Measurements from ENCODE around the gene CCDC157.
"Not testable (repeated sequence)": the region's sequence is repeated elsewhere in the genome, so short reads cannot be mapped to it uniquely, and the experiment has no call there.

CCDC157 gene

GRCh38 chr22:30325724-30326254, 31.0 kb upstream of the CCDC157 start:
- DNase-seq (ENCODE audit: low read depth in 2 of 2), result no peak

DNA sequence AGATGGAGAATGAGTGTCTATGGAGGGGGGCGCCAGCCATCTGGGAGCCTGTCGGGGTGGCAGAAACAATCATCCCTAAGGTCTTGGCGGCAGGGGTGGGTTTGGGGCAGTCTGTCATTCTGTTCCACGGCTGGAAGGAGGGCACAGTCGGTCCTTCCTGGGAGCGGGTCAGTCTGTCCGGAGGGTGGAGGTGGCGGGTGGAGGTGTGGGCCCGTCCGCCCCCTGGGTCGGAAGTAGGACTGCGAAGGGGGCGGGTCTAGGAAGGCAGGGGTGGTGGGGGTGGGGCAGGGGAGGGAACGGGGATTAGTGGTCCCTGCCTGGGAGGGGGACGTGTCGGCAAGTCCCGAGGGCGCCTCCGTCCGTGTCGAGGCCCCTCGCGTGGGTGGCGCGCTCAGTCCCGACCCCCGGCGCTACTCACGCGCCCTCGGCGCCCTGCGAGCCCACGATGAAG, 30.5 kb upstream of the CCDC157 start:
- DNase-seq (ENCODE audit: low read depth in 2 of 2), result no peak

DNA sequence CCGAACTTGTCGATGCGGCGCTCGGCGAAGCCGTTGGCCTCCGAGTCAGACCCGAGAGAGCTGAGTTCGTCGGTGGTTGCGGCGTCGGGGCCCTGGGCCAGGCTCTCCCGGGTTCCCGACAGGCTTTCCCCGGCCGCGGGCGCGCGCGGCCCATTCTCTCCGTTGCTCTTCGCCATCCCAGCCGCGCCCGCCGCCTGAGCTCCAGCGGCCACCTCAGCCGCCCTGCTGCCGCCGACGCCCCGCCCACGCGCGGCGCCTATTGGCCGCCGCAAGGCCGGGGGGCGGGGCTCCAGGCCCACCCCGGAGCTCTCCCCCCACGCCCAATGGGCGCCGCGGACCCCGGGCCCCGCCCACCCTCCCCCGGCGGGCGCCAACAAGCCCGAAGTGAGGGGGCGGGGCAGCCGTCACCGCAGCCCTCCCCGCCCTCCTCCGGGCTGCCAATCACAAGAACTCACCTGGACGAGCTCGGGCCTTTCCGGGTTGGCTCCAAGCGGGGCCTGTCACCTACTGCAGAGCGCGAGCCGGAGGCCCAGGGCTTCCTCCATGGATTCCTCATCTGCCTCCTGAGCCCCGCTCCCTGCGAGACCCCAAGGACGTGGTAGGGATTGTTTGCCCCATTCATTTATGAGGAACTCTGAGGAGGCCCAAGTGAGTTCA, 30.0 kb upstream of the CCDC157 start, which contains the start of gene TBC1D10A:
TBC1D10A (minus strand) TSS at position 236 of the 657 bp plus-strand sequence; CDS start at position 176, 60 bp downstream.
- DNase-seq (ENCODE audit: low read depth in 2 of 2), result peak; percentile 93 to 94

GRCh38 chr22:30327864-30328345, 28.9 kb upstream of the CCDC157 start:
- DNase-seq (ENCODE audit: low read depth in 2 of 2), result no peak

DNA sequence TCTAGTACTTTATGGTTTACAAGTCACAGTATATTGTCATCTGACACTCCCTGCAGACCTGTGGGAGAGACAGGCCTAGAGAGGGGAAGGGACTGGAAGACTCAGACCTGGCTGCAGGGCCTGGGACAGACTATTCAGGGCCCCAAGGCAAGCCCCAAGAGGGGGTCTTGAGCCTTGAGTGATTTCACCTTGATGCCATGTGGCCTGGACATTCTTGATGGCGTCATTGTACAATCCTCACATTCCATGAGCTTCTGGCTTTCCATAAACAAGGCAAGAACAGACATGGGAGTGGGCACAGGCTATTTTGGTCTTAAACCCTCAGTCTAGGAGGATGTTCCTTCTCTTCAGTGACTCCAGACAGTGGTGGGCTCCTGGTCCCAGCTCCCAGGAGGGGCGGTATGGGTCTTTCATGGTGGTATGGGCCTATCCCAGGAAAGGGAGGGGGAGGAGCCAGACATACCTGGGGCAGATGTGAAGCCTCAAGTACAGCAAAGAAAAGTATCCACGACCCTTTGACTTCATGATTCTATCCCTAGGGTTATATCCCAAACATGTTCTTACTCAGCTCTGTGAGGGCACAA, 28.2 kb upstream of the CCDC157 start:
- DNase-seq (ENCODE audit: low read depth in 2 of 2), result no peak

DNA sequence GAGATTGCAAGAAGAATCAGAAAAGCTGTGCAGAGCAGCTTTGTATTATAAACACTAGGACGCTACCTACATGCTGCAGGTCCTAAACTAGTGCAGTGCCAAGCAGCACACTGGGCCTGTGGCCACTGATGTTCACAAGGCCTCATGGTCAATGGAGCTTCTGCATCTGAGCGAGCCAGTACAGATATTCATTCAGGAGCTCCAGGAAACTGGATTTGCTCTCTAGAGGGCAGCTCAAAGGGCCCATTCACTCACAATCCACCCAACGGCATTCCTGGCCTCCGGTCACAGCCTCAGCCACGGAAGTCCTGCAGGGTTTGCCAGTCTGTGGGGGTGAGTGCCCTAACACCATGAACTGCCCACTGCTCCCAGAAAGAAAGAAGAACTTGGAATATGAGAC, 24.3 kb upstream of the CCDC157 start:
- DNase-seq (ENCODE audit: low read depth in 2 of 2), result no peak

- no peak for DNase-seq (ENCODE audit: low read depth in 2 of 2)
These were observed 23.7 kb upstream of the CCDC157 start for GRCh38 chr22:30332994-30333706.

DNA sequence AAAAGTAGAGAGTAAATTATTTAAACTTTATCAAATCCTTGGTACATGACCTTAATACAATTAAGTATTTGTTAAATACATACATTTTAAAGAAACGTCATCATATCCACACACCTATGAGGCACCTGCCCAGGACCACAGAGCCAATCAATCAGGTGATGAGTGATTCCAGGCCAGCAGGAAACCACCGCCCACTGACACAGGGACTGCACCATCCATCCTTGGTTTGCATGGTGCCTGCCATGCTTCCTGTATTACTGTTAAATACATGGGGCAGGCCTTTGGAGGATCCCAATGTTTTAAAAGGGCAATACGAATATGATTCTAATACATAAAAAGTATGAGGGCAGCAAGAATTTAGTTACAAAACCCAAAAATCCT, 23.1 kb upstream of the CCDC157 start:
- DNase-seq (ENCODE audit: low read depth in 2 of 2), result no peak

DNA sequence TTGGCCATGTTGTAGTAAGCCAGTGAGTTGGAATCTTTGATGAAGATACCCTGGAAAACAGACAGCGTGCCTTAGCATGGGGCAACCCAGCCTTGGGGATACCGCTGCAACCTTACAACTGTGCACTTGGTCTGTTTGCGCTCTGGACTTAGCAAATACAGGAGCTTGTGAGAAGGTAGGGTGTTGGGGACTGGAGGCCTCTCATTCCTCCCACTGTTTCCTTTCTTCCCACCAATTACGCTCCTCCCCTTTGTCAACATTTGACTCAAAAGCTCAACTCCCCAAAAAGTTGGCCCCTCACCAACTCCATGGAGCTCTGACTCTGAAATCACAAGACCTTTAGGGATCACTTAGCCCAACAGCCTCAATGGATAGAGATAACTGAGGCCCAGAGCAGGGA, 22.2 kb upstream of the CCDC157 start:
- no peak for DNase-seq (ENCODE audit: low read depth in 2 of 2)

- DNase-seq (ENCODE audit: low read depth in 2 of 2), result no peak
These were observed 21.6 kb upstream of the CCDC157 start for GRCh38 chr22:30335236-30335635.

DNA sequence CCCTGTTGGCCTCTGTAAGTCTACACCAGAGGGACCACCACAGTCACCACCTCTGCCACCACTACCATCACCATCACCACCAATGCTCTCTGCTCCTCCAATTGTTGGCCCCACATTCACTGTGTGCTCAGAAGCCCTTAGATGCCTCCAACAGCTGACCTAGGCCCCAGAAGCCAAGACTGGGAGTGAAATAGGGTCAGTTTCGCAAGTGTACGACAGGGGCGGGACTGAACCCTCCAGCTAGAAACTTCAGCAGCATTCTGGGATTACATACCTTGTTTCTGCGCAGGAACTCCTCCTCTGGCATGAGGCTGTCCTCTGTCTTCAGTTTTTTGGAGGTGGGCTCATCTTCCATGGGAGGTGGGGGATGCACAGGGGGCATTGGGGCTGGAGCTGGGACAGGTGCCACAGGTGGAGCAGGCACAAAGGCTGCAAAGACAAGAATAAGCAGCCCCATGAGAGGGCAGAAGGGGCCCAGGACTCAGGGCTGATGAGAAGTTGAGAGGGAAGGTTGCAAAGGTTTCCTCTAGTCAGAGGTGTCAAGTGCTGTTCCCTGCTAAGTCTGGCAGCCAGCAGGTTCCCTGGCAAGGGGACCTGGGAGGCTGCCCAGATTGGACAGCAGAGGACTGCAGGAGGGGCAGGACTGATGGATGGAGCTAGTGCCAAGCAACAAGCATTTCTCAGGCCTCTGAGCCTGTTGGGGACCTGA, 19.9 kb upstream of the CCDC157 start:
- no peak for DNase-seq (ENCODE audit: low read depth in 2 of 2)

- no peak for DNase-seq (ENCODE audit: low read depth in 2 of 2)
These were observed 19.4 kb upstream of the CCDC157 start for GRCh38 chr22:30337461-30337778.

GRCh38 chr22:30338341-30338740, 18.5 kb upstream of the CCDC157 start:
- not testable (repeated sequence) for DNase-seq (ENCODE audit: low read depth in 2 of 2)

DNA sequence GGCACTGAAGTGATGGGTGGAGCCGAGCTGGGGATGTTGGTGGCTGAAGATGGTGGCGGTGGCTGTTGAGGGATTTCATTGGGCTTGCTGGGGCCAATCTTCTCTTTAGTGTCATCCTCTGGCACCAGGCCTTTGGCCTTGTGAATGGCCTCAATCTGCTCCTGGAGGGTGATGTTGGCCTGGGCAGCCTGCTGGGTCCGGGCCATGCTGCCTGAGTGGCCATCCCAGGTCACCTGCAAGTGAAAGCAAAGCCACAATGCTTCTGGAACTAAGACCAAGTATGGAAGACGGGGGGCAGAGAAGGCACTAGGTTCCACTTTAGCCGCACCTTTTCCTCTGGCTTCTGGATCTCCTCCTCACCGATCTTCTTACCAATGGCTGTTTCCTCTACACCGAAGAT, 18.0 kb upstream of the CCDC157 start:
- no peak for DNase-seq (ENCODE audit: low read depth in 2 of 2)

GRCh38 chr22:30340911-30341685, 15.7 kb upstream of the CCDC157 start:
- DNase-seq (ENCODE audit: low read depth in 2 of 2), result no peak

- DNase-seq (ENCODE audit: low read depth in 2 of 2), result peak in 1 of 2 donors; percentile 41
These were observed 12.2 kb upstream of the CCDC157 start for GRCh38 chr22:30344447-30345200.

DNA sequence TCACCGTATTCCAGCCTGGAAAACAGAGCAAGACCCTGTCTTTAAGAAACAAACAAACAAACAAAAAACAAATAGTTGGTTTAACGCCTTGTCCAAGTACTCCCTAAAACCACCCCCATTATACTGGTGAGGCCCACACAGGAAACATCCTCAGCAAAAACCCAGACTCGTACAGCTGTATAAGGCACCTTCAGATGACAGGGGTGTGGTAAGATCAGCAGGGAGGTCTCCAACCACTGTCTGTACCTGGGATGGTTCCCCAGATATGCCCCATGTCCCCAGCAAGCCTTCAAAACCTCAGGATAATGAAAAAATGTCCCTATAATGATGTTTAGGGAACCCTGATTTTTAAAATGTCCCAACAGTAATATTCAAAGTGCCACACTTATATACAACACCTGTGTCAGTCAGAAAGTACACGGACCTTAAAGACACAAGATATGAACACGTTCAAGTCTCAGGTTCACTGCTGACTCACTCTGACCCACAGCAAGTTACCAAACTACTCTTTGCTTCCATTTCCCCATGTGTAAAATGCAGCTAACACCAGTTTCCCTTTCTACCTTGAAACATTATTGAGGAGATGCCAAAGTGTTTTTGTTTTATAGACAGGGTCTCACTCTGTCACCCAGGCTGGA, 9.4 kb upstream of the CCDC157 start:
- no peak for DNase-seq (ENCODE audit: low read depth in 2 of 2)

DNA sequence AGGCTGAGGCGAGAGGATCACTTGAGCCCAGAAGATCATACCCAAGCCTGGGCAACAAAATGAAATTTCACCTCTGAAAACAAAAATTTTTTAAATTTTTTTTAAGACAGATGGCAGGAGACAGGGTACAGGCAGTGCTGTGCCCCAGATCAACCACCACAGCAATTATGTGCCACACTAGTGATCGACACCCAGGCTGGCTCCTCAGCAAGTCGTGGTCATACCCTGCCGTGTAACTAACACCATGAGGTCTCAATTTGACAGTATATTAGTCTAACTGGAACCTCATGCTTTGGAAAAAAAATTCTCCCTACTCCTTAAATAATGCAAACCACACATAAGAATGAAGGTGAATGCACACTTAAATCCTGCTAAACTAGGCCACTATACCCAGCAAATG, 8.4 kb upstream of the CCDC157 start:
- DNase-seq (ENCODE audit: low read depth in 2 of 2), result no peak

DNA sequence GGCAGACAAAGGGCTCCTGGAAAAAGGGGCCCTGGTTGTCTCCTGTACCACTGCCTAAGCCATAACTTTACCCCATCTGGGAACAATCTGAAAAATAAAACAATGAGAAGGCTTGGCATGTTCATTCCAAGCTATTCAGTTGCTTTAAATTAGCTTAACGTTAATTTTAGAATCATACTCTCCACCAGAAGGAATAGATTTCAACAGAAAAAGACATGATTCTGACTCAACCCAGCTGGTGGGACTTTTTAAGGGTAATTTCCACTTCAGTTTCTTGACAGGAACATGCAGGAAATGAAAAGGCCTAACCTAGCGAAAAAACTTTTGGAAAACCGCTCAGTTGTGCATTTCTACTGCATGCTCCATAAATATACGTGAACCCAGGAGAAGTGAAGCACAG, 8.0 kb upstream of the CCDC157 start:
- no peak for DNase-seq (ENCODE audit: low read depth in 2 of 2)

DNA sequence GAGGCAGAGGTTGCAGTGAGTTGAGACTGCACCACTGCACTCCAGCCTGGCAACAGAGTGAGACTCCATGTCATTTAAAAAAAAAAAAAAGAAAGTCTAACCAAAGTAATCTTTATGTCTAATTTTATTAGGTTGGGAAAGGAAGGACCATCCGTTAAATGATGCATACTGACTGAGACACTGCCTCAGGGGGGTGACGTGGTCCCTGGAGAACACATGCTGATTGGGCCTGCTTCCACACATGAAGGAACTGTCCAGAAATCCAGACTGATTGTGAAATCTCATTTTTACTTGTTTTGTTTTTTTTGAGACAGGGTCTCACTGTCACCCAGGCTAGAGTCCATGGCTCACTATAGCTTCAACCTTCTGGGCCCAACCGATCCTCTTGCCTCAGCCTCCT, 5.6 kb upstream of the CCDC157 start:
- DNase-seq (ENCODE audit: low read depth in 2 of 2), result no peak

All from stimulated activated CD8-positive, alpha-beta memory T cell treated with anti-CD3 and anti-CD28 coated beads, Interleukin-15, amount 100 ng/mL, for 48 hours (primary cell).